ENCODE results near the gene ACOX3.
"Not testable (repeated sequence)": the region's sequence is repeated elsewhere in the genome, so short reads cannot be mapped to it uniquely, and the experiment has no call there.

The ACOX3 gene

DNA sequence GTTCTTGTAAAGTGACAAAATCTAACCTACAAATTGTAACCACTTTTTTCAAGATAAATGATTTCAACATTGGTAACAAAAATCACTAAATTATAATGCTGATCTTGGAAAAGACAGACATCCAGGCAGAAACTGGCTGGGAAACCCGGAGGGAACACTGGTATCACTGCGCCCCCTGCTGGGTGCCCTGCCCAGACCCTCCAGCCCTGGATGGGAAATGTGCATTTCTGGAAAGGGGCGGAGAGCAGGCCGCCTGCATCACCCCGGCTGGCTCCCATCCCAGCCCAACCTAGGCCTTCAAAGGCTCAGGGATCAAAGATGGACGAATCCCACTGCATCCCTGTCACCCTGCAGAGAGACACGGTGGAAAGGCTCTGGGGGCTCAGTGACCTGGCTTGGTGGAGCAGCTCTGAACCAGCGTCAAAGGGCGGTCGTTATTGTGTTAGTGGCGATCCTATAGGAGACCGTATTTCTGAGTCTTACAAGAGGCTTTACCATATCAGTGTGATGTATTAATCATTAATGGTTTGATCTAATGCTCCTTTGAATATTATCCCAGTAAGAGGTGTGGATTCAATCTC, 37.3 kb downstream of the ACOX3 start:
- DNase-seq: peak; percentile 27 to 44

DNA sequence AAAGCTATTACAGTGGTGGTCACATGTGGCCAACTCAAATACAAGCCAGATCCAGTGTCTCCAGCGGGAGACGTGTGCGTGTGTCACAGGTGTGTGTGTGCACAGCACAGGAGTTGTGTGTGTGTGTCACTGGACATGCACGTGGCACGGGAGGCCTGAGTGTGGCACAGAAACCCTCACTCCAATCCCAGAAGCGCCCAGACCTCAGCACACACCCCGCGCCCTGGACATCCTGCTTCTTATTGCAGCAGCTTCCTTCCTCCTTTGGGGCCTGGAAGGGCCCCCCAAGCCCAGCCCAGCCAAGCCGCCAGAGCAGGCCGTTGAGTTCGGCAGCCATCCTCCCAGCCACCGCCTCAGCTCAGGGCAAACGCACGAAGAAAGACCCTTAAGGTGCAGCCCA, 37.9 kb downstream of the ACOX3 start:
- peak in 1 of 2 donors; percentile 7 for DNase-seq

DNA sequence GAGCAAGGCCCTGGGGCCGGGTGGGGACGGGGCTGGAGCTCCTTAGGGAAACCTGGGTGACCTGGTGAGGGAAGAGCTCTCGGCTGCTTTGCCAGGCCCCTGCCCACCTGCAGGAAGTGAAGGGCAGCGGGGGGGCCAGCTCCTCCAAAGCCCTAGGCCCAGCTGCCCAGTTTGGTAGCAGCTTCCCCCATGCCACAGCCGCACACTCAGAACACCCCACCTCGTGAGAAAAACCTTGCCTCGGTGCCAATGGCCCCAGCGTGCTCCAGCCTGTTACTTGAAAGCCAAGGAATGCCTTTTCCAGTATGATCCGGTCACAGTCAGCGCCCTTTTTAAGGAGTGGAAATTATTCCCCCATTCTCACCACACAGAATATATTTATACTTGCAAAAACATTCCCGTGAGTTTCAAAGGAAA, 38.3 kb downstream of the ACOX3 start:
- DNase-seq: no peak

DNA sequence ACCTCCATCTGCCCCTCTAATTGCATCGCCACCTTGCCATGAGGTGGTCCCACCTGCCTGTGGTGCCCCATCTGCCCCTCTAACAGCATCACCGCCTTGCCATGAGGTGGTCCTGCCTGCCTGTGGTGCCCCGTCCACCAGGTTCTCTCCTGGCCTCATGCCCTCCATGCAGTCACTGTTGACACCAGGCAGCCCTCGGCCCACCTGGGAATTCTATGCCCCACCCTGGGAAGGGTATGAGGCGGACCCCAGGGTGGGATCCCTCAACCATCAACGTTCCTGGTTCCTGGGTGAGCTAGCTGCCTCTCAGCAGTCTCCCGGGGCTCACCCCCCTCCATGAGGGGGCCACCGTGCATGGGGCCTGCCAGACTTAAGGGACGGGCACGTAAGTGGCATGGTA, 38.9 kb downstream of the ACOX3 start:
- DNase-seq: no peak

DNA sequence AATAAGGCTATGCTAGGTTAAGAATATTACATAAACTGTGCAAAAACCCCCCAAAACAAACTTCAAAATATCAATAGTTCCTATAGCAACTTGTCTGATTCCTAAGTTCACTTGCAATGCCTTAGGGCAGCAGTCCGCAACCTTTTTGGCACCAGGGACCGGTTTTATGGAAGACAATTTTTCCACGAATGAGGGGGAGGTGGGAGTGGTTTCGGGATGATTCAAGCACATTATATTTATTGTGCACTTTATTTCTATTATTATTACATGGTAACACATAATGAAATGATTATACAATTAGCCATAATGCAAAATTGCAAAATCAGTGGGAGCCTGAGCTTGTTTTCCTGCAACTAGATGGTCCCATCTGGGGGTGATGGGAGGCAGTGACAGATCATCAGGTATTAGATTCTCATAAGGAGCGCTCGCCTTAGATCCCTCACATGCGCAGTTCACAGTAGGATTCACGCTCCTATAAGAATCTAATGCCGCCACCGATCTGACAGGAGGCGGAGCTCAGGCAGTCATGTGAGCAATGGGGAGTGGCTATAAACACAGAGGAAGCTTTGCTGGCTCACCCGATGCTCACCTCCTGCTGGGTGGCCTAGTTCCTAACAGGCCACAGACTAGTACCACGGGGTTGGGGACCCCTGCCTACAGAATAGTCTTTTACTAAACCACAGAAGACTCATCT, 39.7 kb downstream of the ACOX3 start:
- DNase-seq: no peak

DNA sequence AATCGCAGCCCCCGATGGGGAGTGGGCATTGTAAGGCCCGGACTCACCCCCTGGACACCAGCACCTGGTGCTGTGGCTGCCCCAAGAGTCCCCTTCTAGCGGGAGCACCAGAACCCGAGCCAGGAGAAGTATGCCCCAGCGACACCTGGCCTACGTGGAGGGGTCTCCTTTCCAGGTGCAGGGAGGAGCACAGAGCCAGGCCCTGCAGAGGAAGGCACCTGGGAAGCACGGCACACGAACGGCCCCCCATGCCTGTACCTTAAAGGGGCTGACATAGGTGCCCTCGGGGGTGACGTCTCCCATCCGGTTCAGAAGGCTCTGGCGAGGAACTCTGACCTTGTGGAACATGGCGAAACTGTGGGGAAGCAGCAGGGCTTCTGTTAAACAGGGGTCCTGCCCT, 41.2 kb downstream of the ACOX3 start:
- DNase-seq: no peak

DNA sequence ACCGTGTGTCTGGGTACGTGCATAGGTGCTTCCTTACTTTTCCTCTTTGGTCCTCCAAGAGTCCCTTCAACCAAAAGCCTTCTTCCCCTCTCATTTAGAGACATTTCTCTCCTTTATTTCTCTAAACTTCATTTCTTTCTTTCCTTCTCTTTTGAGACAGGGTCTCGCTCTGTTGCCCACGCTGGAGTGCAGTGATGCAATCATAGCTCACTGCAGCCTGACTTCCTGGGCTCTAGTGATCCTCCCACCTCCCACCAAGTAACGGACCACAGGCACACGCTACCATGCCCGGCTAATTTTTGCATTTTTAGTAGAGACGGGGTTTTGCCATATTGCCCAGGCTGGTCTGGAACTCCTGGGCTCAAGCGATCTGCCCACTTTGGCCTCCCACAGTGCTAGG, 42.2 kb downstream of the ACOX3 start:
- DNase-seq: no peak

DNA sequence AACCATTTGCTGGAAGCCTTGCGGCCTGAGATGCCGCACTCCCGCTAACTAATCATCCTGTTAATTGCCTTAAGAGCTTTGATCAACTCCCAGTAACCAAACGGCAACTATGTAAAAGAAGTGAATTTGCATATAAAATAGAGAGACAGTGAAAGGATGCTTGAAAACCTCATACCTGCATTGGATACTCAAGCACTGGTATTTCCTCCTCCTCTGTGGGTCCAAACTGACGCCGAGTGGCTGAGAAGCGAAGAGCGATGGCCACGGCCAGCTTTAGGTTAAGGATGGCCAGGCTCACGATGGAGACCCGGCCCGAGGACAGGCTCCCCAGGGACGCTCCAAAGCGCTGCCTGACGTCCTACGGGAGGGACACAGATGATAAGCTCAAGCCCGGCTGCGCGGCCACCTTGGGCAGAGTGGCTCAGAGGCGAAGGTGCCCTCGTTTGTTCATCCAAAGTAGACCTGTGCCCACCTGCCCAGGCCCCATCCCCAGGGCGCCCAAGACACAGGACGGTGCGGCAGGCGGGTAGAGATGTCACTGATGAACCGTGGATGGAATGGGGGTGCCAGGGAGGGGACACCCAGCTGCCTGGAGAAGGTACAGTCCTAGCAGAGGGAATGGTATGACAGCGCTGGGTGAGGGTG, 43.6 kb downstream of the ACOX3 start:
- DNase-seq: no peak

DNA sequence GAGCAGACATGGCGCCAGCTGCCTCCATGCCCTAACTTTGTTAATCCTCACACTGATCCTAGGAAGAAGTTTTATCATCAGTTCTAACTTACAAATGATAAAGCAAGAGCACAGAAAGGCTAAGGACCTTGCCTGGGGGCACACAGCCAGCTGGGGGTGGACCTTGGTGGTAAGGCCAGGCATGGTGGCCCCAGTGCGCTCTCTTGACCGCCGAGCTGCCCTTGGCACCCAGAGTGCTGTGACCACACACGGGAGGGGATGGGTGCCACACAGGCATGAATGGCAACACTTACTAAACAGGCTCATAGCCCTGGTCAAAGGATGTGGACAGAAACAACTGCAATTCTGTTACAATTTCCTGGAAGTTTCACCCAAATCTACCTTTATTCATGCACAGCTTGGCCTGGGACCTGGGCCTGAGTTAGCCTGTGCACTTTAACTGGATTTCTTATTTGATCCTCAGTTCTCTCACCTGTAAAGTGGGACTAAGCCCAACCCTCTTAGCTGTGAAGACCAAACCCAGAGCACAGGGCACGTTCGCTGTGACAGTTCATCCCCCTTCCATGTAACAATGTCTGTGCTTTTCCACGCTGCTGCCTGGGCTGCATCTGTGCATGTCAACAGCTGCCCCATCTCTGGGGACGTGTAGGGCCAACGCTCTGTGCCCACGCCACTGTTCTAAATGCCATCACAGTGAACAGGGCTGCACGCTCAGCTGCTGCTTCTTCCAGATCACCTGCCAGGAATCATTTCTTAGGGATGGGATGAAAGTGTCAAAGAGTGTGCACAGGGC, 44.8 kb downstream of the ACOX3 start:
- no peak for DNase-seq

DNA sequence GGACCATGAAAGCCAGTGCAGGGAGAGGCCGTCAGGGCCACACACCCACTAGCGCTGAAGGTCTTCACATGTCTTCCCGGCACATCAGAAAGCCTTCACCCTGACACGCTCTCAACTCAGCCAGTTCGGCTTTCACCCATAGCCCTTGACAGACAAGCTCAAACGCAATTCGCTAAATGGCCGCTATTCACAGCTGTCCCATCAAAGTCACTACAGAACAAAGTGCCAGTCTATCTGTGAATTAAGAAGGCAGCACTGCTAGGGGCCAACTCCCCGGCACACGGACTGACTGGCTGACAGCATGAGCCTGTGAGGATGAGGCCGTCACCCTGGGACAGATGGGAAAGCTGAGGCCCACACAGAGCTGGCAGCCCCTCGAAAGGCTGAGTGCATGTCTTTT, 45.7 kb downstream of the ACOX3 start:
- DNase-seq: no peak

DNA sequence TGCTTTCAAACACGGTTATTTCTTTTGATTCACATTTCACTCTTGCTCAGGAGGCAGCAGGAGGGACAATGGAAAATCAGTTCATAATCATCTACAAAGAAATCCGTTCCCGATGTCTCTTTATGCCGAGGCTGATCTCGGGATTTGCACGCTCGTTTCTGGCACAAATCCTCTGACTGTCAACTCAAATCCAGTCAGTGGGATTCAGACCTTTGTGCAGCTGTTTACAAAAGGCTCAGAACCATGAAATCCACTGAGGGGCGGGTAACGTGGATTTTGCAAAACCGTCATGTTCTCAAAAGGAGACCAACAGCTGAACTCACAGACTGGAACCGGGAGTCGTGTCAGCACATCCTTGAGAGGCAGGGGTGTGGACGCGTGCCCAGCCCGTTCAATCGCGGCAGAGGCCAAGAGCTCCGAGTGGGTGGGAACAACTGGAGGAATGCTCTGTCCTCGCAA, 46.4 kb downstream of the ACOX3 start:
- DNase-seq: no peak

DNA sequence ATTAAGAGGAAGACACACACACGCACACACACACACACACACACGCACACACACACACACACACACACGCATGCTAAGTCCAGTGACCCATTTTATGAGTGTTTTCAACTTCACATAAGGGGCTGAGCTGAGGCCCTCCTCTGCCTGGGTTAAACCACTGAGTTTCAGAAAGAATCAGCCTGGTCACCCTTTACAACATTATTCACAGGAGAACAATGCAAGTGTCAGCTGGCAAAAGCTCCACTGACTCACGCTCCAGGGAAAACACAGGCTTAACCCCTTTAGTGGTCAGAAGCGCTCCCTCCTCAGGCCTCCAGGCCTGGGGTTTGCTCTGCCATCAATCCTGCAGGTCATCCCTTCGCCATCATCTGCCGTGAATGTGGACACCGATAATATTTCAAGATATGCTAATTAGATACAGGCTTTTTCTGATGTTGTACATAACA, 46.9 kb downstream of the ACOX3 start:
- no peak for DNase-seq

DNA sequence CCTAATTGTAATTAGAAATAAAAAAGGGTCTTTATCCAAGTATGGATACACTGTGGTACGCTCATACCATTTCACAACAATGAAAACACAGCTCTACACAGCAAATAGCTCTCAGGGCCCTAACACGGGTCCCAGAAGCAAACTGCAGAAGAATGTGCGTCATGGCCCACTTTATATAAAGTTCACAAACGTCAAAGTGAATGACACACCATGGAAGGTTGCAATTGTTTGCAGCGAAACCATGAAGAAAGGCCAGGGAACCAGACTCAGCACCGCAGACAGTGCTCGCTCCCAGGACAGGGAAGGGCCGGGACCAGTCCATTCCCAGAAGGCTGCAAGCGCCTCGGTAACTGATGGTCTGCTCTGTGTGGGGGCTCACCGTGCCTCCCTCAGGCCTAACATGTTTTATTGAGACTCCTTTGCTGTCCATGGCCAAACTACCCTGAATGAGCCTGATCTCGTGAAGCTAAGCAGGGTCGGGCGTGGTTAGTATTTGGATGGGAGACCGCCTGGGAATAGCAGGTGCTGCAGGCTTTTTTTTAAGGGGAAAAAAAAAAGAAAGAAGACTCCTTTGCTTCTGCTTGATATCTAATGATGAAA, 47.8 kb downstream of the ACOX3 start:
- DNase-seq: no peak

DNA sequence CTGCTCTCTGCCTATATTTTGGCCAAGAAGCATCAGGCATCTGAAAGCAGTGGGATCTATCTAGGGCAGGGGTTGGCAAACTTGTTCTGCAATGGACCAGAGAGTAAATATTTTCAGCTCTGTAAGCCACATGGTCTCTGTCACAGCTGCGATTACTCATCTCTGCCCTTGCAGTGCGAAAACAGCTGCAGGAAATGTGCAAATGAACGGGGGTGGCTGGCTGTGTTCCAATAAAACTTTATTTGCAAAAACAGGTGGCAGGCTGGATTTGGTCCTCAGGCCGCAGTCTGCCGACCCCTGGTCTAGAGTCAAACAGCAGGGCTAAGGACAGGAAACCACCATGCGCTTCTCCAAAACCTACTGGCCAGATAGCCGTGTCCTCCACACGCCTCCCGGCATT, 48.6 kb downstream of the ACOX3 start:
- peak in 1 of 2 donors; percentile 60 for DNase-seq

DNA sequence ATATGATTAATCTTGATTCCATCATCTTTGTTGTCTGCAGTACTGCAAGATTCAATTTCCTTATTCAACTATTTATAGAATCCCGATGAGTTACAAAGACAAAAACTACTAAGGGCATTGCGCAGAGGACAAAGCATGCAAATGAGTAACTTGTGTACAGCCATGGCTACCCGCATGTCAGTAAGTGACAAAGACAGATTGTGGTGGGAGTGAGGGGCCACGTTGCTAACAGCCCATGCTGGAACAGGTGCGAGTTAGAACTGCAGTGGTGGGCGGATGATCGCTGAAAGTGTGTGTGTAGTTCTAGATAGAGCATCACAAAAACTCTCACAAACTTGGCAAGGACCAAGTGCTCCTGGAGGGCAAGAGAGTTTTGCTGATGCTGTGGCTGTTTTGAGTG, 49.5 kb downstream of the ACOX3 start:
- no peak for DNase-seq

DNA sequence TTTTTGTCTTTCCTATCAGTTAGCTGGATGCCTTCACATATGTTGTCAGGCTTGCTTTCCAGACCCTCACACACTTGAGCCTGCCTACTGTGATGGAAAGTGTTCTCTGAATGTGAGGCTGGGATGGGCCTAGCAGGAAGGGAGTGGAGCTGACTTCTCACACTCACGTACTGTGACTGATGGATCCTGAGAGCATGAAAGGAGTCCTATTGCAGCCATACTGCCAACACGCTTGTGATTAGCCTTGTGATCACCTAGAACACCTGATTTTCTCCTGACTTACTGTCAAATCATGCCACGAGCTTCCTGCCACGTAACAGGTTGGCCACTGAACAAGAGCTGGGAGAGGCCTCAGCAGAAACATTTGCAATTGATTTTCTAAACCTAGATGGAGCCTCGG, 49.9 kb downstream of the ACOX3 start:
- no peak for DNase-seq

DNA sequence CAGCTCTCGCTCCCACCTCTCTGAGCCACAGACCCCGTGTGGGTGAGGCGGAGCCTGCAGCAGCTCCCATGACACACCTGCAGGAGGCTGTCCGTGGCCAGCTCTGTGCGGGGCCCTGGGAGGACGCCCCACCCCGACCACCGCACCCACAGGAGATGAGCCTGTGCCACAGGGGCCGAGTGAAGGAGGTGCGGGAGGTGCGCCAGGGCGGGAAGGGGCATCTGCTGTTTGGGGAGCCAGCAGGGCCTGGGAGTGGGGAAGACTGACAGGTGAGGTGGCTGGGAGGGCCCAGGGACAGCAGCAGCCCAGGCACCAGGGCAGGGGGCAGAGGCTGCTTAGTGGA, 52.0 kb downstream of the ACOX3 start:
- DNase-seq: no peak

DNA sequence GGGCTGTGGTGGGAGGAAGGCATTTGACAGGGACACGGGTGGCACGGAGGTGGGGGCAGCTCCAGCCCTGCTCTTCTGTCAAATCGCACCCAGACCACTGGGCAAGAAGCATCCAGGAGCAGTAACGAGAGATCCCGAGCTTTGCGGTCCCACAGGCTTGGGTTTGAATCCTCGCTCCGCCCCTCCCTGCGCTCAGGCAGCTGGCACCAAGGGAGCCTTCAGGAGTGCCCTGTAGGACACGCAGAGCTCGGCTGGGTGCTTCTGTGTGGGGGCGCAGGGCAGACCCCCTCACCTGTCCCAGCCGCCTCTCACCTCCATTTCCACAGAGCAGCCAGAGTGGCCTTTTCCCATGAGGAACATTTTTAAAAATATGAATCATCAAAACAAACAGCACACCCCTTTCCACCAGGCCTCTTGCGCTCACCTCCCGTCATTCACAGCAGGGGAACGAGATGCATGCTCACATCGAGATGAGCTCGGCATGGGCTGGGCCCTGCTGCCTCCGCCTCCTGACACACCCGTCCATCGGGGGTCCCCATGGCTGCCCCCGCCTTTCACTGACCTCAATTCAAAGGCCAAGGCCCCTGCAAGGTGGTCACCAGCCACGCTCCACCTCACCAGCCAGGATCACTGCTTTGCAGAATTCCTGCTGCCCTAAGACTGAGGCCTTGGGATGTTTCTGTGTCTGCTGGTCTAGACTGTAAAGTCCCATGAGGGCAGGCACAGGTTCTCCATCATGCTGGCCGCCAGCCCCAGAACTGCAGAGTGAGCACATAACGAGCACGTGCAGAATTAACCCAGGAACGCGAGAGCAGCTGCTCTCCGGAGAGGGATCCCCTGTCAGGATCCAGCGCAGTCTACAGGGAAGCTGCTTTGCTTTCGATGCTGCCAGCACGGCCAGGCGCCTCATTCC, 52.7 kb downstream of the ACOX3 start:
- DNase-seq: no peak

DNA sequence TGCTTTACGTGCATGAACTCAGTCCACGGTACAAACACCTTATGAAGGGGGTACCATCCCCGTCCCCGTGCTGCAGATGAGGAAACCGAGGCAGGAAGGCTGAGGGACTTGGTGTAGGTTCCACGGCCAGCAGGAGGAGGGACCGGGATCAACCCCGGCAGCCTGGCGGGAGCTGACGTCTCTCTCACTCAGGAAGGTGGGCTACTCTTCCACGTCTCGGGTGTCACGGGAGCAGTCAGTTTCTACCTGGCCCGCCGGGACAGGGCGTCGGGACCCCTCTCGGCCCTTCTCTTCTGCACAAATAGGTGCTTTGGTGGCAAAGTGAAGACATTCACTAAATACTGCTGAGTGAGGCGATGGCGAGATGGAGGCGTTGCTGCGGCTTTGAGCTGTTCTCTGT, 53.3 kb downstream of the ACOX3 start:
- no peak for DNase-seq

DNA sequence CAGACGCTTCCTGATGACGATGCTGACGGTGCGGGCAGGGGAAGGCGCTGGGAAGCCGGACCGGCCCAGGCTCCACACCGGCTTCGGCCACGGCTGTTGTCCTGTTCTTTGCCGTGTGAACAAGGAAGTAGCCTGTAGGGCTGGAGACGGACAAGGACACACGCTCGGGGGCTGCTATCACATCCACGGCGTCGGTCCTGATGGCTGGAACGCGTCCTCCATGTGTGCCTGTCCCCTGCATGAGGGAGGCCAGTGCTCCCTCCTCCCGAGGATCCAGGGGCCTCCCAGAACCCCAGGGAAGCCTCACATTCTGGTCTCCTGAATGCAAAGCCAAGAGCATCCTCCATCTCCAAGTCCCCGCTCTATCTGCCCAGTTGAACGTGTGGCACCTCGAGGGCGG, 53.8 kb downstream of the ACOX3 start:
- DNase-seq: no peak

DNA sequence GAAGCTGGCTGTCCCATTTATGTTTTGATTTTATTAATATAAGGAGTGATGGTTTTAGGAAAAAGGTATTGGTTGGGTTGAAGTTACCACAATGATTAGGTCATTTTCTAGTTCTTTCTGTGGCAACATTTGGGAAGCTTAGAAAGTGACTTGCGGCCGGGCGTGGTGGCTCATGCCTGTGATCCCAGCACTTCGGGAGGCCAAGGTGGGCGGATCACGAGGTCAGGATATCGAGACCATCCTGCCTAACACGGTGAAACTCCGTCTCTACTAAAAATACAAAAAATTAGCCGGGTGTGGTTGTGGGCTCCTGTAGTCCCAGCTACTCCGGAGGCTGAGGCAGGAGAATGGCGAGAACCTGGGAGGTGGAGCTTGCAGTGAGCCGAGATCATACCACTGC, 54.4 kb downstream of the ACOX3 start:
- DNase-seq: not testable (repeated sequence)

DNA sequence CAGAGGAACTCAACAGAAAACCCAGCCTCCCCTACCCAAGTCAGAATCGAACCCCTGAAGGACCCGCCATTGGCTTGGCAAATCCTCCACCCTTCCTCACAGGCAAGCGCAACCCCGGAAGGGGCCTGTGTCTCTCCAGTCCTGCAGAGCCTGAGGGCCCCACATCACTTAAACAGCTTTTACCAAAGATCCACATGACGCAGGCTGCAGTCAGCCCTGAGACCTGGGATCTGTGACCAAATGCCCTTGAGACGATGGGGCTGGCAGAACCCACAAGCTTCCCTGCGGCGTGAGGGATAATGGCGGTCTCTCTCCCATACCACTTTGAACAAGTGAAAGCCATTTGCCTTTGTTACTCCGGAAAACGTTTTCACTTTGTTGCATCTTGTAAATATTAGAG, 54.9 kb downstream of the ACOX3 start:
- no peak for DNase-seq
